HEK293T (cell line): ENCODE results near the gene KLHL22.

Experiments
- CTCF ChIA-PET: fragments of 350-600 bp; formaldehyde crosslinking; extraction: SDS; loops from one replicate; lab custom pipeline; 2021; ENCODE audit warnings: antibody characterized with exemption, inconsistent platforms; lab: Yijun Ruan, JAX
- POLR2A ChIA-PET: fragments of 350-600 bp; formaldehyde crosslinking; extraction: SDS; loops from one replicate; lab custom pipeline; 2020; ENCODE audit warnings: antibody characterized with exemption, inconsistent platforms; lab: Yijun Ruan, JAX
- DNase-seq: peaks from one replicate; pipeline ENCODE4 v3.0.0; 2012; ENCODE audit warnings: mixed read lengths; ENCODE audit errors: extremely low spot score
- ARNT ChIP-seq: fragments of 450-650 bp; IDR thresholded peaks from 2 replicates; pipeline ENCODE4 v1.6.1; 2017; ENCODE audit warnings: mild to moderate bottlenecking
- BHLHE40 ChIP-seq: fragments of 450-650 bp; IDR thresholded peaks from 2 replicates; pipeline ENCODE4 v1.6.1; 2016; ENCODE audit warnings: mild to moderate bottlenecking, moderate library complexity, borderline replicate concordance
- CTBP1 ChIP-seq: fragments of 450-650 bp; IDR thresholded peaks from 2 replicates; pipeline ENCODE4 v1.6.1; 2016; ENCODE audit warnings: borderline replicate concordance
- ELF4 ChIP-seq: fragments of 450-650 bp; IDR thresholded peaks from 2 replicates; pipeline ENCODE4 v1.6.1; 2017; ENCODE audit warnings: antibody characterized with exemption
- FOXA1 ChIP-seq: fragments of 450-650 bp; IDR thresholded peaks from 2 replicates; pipeline ENCODE4 v1.6.1; 2016; ENCODE audit warnings: mild to moderate bottlenecking
- FOXK2 ChIP-seq: fragments of 450-650 bp; IDR thresholded peaks from 2 replicates; pipeline ENCODE4 v1.6.1; 2016; ENCODE audit warnings: mild to moderate bottlenecking
- FOXM1 ChIP-seq: fragments of 450-650 bp; IDR thresholded peaks from 2 replicates; pipeline ENCODE4 v1.6.1; 2017; ENCODE audit warnings: mild to moderate bottlenecking, borderline replicate concordance
- HDGF ChIP-seq: fragments of 450-650 bp; IDR thresholded peaks from 2 replicates; pipeline ENCODE4 v1.6.1; 2017; ENCODE audit warnings: antibody characterized with exemption, borderline replicate concordance
- L3MBTL2 ChIP-seq: fragments of 450-650 bp; conservative IDR thresholded peaks from 2 replicates; pipeline ENCODE4 v1.6.1; 2016; ENCODE audit warnings: mild to moderate bottlenecking
- LEF1 ChIP-seq: fragments of 450-650 bp; IDR thresholded peaks from 2 replicates; pipeline ENCODE4 v1.6.1; 2017; ENCODE audit warnings: mild to moderate bottlenecking, borderline replicate concordance
- NFRKB ChIP-seq: fragments of 450-650 bp; IDR thresholded peaks from 2 replicates; pipeline ENCODE4 v1.6.1; 2016; ENCODE audit warnings: mild to moderate bottlenecking, moderate library complexity
- SP1 ChIP-seq: fragments of 450-650 bp; IDR thresholded peaks from 2 replicates; pipeline ENCODE4 v1.6.1; 2017
- SUZ12 ChIP-seq: fragments of 450-650 bp; IDR thresholded peaks from 2 replicates; pipeline ENCODE4 v1.6.1; 2016; ENCODE audit warnings: mild to moderate bottlenecking
- TARDBP ChIP-seq: fragments of 450-650 bp; IDR thresholded peaks from 2 replicates; pipeline ENCODE4 v1.6.1; 2016
- ZNF384 ChIP-seq: fragments of 450-650 bp; IDR thresholded peaks from 2 replicates; pipeline ENCODE4 v1.6.1; 2016
- TF ChIP-seq, protein P1 (sequence below): fragments of 450-650 bp; IDR thresholded peaks from 2 replicates; pipeline ENCODE4 v1.6.1; 2016

Gene KLHL22

DNA sequence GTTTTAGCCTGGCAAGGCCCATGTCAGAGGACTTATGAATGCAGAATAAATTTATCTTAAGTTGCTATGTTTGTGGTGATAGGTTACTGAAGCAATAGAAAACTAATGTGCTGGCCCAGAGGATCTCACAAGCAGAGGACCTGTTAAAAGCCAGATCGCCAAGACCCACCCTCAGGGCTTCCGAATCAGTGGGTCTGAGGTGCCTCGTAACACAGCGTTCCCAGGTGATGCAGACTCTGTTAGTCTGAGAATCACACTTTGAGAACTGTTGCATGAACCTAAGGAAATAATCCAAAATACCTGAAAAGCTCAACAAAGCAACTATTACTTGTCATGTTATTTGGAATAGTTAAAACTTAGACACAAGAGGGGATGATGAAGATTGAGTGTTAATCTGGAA is 51.3 kb downstream of the KLHL22 start:
- POLR2A ChIA-PET = no interaction called here
- DNase-seq = no peak
- no peak for TF ChIP-seq ELF4
- no peak for TF ChIP-seq BHLHE40
- TF ChIP-seq, protein P1, sequence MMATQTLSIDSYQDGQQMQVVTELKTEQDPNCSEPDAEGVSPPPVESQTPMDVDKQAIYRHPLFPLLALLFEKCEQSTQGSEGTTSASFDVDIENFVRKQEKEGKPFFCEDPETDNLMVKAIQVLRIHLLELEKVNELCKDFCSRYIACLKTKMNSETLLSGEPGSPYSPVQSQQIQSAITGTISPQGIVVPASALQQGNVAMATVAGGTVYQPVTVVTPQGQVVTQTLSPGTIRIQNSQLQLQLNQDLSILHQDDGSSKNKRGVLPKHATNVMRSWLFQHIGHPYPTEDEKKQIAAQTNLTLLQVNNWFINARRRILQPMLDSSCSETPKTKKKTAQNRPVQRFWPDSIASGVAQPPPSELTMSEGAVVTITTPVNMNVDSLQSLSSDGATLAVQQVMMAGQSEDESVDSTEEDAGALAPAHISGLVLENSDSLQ = no peak
- no peak for TF ChIP-seq FOXA1
- TF ChIP-seq HDGF = no peak
- TF ChIP-seq FOXK2 = no peak
- CTCF ChIA-PET = no interaction called here

DNA sequence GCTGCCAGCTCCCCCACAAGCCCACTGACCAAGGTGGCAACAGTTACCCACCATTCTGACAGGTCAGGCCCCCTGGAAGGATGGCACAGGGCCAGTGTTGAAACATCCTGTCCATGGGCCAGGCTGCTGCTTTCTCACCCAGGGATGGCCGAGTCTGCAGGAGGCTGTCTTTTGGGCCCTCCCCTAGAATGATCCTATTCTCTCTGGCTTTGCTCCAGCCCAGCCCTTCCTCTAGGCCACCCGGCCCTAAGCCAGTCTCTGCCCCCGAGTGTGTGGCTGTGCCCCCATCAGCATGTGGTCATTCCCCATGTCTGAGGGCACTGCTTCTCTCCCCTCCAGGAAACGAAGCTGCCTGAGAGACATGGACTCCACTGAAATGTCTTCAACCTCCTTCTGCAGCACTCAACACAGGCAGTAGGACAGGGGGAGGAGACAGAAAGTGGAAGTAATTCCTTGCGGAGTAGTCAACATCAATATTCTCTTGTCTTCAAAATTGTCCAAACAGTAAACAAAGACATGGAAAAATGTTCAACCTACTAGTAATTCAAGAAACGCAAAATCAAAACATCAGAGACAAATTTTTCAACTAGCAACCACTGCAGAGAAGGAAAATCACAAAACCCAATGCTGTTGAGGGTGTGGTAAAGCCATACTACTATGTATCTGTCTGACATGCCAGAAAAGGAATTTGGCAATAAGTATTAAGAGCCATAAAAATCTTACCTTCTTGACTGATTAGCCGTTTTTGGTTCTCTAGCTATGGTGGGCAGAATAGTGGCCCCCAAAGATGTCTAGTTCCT is 52.9 kb downstream of the KLHL22 start:
- no peak for TF ChIP-seq BHLHE40
- TF ChIP-seq SUZ12 = no peak
- TF ChIP-seq NFRKB = no peak
- no peak for TF ChIP-seq SP1
- TF ChIP-seq FOXM1 = no peak
- no peak for TF ChIP-seq TARDBP
- TF ChIP-seq FOXK2 = no peak
- no peak for DNase-seq
- ChIA-PET CTCF (interaction anchor here (0.6 kb wide), 1 partner anchor 180 kb away, joined by 3 read pairs; no protein-coding TSS in a partner anchor), POLR2A (interaction anchor here (1.0 kb wide), 1 partner anchor 123 kb away, joined by 3 read pairs; the partner anchor contains the start of gene DGCR6L)

DNA sequence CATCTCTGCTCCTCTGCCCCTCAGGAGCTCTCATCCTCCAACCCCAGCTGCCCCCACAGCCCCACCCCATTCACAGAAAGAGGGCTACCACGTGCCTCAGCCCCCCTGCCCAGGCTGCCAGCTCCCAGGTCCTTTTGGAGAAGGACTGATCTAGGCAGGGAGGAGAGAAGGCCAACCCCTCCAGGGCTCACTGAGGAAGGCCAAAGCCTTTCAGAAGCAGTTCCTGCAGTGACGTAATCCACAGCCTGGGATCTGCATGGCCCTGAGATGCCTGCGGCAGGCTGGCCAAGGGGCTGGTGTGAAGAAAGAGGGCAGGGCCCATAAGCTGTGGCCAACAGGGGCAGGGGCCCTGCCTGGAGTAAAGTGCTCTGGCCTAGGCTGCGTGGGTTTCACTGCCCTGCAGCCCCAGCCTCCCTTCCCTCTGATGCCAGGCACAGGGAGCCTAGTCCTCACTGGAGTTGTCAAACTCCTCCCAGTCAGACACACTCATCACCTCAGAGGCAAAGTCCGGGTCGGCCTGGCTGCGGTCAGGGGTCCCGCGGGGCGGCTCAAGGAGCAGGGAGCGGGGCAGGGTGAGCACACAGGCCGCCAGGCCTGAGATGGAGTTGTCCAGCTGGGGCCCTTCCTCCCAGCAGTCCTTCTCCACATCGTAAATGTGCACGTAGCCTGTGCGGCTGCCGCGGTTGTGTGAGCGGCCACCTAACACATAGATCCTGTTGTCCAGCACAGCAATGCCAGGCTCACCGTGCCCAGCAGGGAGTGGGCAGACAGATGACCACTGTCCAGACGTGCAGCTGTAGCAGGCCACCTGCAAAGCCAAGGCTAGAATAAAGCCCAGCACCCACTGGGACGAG is 53.7 kb downstream of the KLHL22 start:
- no peak for DNase-seq
- TF ChIP-seq L3MBTL2 (no peak), ELF4 (no peak), SUZ12 (no peak), NFRKB (no peak), FOXA1 (no peak), HDGF (no peak)
- CTCF ChIA-PET = interaction anchor here (1.1 to 1.3 kb wide), 2 partner anchors 15 to 24 kb away, joined by 4 read pairs; no protein-coding TSS in a partner anchor
- POLR2A ChIA-PET = no interaction called here

DNA sequence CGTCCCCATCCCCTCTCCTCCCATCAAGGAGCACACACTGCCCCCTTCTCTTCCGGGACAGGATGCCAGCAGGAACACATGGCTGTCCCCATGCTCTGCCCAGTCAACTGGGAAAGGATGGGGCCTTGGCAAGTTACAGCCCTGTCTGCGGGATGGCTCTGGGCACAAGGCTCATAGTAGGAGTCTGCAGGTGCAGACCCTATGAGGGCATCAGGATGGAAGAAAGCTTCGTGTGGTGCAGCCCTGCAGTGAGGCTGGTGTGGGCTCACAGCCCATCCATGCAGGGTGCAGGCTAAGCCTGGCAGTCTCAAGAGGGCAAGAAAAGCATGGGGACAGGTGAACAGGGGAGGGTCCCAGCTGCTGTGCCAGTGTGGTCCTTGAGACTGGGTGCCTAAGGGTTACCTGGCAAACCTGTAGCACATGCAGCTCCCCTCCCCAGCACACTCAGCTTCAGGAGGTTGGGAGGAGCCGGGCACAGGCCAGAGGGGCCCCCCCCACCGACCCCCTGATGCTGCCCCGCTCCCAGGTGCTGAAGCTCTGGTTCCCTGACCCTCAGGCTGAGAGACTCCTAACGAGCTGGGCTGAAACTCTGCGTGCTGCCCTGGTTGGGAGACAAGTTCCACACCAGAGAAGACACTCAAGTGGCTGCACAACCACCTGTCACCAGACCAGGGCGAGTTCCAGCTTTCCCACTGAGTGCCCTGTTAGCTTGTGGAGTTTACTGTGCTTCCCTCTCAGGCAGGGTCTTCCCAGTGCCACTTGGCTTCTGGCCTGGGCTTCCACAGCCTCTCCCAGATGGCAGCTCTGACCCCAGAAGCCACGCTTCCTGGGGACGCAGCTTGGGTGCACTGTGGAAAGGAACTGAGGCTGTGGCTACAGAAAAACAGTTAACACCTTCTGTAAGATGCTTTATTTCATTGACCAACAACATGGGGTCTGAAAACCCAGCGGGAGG is 54.7 kb downstream of the KLHL22 start:
- ChIA-PET POLR2A (no interaction called here), CTCF (interaction anchor here (1.1 to 1.3 kb wide), 2 partner anchors 16 to 23 kb away, joined by 4 read pairs; no protein-coding TSS in a partner anchor)
- TF ChIP-seq ELF4 = no peak
- no peak for TF ChIP-seq FOXK2
- TF ChIP-seq SP1 = no peak
- TF ChIP-seq FOXA1 = no peak
- no peak for TF ChIP-seq BHLHE40
- no peak for TF ChIP-seq ARNT
- no peak for TF ChIP-seq L3MBTL2
- no peak for TF ChIP-seq SUZ12
- no peak for TF ChIP-seq ZNF384
- TF ChIP-seq NFRKB = no peak
- TF ChIP-seq, protein P1 = no peak
- no peak for TF ChIP-seq HDGF
- no peak for TF ChIP-seq LEF1
- TF ChIP-seq CTBP1 = no peak
- TF ChIP-seq FOXM1 = no peak
- no peak for TF ChIP-seq TARDBP
- no peak for DNase-seq

DNA sequence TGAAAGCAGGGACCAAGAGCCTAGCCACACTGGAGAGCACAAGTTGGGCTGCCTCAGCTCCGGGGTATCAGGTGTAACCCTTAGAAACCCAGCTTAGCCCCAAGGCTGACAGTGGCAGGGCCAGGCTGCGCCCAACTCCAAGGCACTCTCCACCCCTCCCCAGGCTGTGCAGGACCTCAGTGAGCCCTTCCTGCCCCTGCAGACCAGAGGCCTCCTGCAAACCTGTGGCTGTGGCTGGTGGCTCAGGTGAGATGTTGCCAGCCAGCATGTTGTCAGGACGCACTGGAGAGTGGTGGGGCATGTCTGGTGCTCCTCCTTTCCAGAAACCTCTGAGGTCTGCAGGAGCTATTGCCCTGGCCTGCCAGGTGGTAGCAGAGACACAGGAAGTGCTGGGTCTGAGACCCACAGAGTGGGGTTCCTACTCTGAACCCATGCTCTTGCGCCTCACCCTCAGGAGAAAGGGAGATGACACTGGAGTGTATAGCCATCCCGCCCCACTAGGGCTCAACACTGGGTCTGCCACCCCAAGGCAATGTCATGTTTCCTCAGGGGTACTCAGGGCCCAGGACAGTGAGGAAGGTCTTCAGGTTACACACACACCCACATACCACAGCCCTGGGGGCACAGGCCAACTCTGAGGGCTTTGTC is 55.5 kb downstream of the KLHL22 start:
- ChIA-PET CTCF (interaction anchor here (0.8 to 1.3 kb wide), 2 partner anchors 11 to 16 kb away, joined by 3 to 4 read pairs; no protein-coding TSS in a partner anchor), POLR2A (no interaction called here)
- no peak for TF ChIP-seq L3MBTL2
- TF ChIP-seq NFRKB = no peak
- TF ChIP-seq ARNT = no peak
- TF ChIP-seq BHLHE40 = no peak
- no peak for TF ChIP-seq FOXK2
- TF ChIP-seq TARDBP = no peak
- no peak for TF ChIP-seq CTBP1
- no peak for TF ChIP-seq LEF1
- no peak for TF ChIP-seq FOXA1
- no peak for TF ChIP-seq ZNF384
- TF ChIP-seq ELF4 = no peak
- no peak for DNase-seq
